HG03159 (cell line): ENCODE results near the gene UBE2L3.

Experiments
- ATAC-seq: cut with Tn5 transposase; IDR thresholded peaks from one replicate; pipeline ENCODE4 v1.9.1; 2021; ENCODE audit warnings: mild to moderate bottlenecking, moderate library complexity; ENCODE audit not compliant: unreplicated experiment

UBE2L3 gene

DNA sequence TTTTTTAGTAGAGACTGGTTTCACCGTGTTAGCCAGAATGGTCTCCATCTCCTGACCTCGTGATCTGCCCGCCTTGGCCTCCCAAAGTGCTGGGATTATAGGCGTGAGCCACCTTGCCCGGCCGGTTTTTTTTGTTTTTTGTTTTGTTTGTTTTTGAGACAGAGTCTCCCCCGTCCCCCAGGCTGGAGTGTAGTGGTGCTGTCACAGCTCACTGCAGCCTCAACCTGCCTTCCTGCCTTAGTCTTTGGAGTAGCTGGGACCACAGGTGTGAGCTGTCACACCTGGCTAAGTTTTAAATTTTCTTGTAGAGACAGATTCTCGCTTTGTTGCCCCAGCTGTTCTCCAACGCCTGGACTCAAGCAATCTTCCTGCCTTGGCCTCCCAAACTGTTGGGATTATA is 101.5 kb downstream of the UBE2L3 start:
- no peak for ATAC-seq

DNA sequence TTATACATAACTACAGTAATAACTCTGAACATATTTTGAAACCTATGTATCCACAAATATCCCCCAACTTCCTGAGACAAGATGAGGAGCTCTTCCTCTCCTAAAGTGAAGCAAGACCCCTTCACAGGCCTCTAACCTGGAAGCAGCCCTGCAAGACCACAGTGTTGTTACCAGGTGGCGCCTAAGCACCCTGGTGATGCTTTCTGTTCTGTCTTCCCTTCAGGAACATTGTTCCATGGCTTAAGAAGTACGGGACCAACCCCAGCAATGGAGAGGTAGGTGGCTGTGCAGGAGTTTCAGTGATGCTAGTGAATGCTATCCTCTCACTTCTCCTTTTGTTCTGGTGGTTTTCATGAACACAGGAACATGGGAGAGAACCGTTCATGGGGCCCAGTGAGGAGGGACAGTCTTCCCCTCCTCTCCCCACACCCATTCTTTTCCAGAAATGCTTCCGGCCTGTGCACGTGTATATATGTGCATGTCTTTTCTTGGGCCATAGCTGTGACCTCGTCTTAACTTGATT is 104.7 kb downstream of the UBE2L3 start:
- no peak for ATAC-seq
